SK-N-SH treated with all-trans-retinoic acid at 6 μM for 48 hours (cell line): ENCODE results near the gene KBTBD13.
"Not testable (repeated sequence)": the region's sequence is repeated elsewhere in the genome, so short reads cannot be mapped to it uniquely, and the experiment has no call there.

ENCODE experiments used
- ATAC-seq: fragments of 200-7000 bp; cut with Tn5 transposase; 3 replicates; pipeline ENCODE4 v1.9.1; 2020; ENCODE audit warnings: mild to moderate bottlenecking, moderate library complexity
- ARNTL ChIP-seq: fragments of 450-650 bp; formaldehyde crosslinking; IDR thresholded peaks from 2 replicates; pipeline ENCODE4 v1.5.0; 2020; ENCODE audit warnings: low read depth, mild to moderate bottlenecking, moderate library complexity, borderline replicate concordance
- BACH2 ChIP-seq: fragments of 250-450 bp; sonication (Bioruptor Pico); IDR thresholded peaks from 2 replicates; pipeline ENCODE4 v1.9.0; 2021; ENCODE audit warnings: mild to moderate bottlenecking, borderline replicate concordance
- CSDC2 ChIP-seq: fragments of 250-450 bp; sonication (Bioruptor Pico); IDR thresholded peaks from 2 replicates; pipeline ENCODE4 v1.5.0; 2020; ENCODE audit warnings: mild to moderate bottlenecking, moderate library complexity
- ESRRG ChIP-seq: fragments of 250-450 bp; sonication (Bioruptor Pico); IDR thresholded peaks from 2 replicates; pipeline ENCODE4 v1.6.1; 2021; ENCODE audit warnings: mild to moderate bottlenecking
- RARB ChIP-seq: fragments of 250-450 bp; sonication (Bioruptor Pico); IDR thresholded peaks from 2 replicates; pipeline ENCODE4 v1.8.0; 2021; ENCODE audit warnings: mild to moderate bottlenecking, moderate library complexity
- ZC3H10 ChIP-seq: fragments of 250-450 bp; sonication (Bioruptor Pico); IDR thresholded peaks from 2 replicates; pipeline ENCODE4 v1.5.1; 2021; ENCODE audit warnings: mild to moderate bottlenecking, moderate library complexity
- ZFP3 ChIP-seq: fragments of 250-450 bp; sonication (Bioruptor Pico); IDR thresholded peaks from 2 replicates; pipeline ENCODE4 v1.5.0; 2020; ENCODE audit warnings: mild to moderate bottlenecking, moderate library complexity
- ZFP30 ChIP-seq: fragments of 450-650 bp; formaldehyde crosslinking; IDR thresholded peaks from 2 replicates; pipeline ENCODE4 v1.5.0; 2022; ENCODE audit warnings: mild to moderate bottlenecking, moderate library complexity
- ZNF8 ChIP-seq: fragments of 450-650 bp; formaldehyde crosslinking; IDR thresholded peaks from 2 replicates; pipeline ENCODE4 v1.5.0; 2020; ENCODE audit warnings: mild to moderate bottlenecking, moderate library complexity
- TF ChIP-seq, protein P1 (sequence below): fragments of 250-450 bp; sonication (Bioruptor Pico); IDR thresholded peaks from 2 replicates; pipeline ENCODE4 v1.8.0; 2020; ENCODE audit warnings: mild to moderate bottlenecking, moderate library complexity, borderline replicate concordance
- TF ChIP-seq, protein P2 (sequence below): fragments of 250-450 bp; sonication (Bioruptor Pico); IDR thresholded peaks from 2 replicates; pipeline ENCODE4 v1.5.1; 2020; ENCODE audit warnings: low read depth, mild to moderate bottlenecking, moderate library complexity
- TF ChIP-seq, protein P3 (sequence below): fragments of 250-450 bp; sonication (Bioruptor Pico); IDR thresholded peaks from 2 replicates; pipeline ENCODE4 v1.5.0; 2020; ENCODE audit warnings: mild to moderate bottlenecking, moderate library complexity
- TF ChIP-seq, protein P4 (sequence below): fragments of 250-450 bp; sonication (Bioruptor Pico); IDR thresholded peaks from 2 replicates; pipeline ENCODE4 v1.5.1; 2021; ENCODE audit warnings: mild to moderate bottlenecking, moderate library complexity
- TF ChIP-seq, protein P5 (sequence below): fragments of 250-450 bp; sonication (Bioruptor Pico); IDR thresholded peaks from 2 replicates; pipeline ENCODE4 v1.8.0; 2021; ENCODE audit warnings: low read depth, mild to moderate bottlenecking, moderate library complexity, borderline replicate concordance

Gene KBTBD13

DNA sequence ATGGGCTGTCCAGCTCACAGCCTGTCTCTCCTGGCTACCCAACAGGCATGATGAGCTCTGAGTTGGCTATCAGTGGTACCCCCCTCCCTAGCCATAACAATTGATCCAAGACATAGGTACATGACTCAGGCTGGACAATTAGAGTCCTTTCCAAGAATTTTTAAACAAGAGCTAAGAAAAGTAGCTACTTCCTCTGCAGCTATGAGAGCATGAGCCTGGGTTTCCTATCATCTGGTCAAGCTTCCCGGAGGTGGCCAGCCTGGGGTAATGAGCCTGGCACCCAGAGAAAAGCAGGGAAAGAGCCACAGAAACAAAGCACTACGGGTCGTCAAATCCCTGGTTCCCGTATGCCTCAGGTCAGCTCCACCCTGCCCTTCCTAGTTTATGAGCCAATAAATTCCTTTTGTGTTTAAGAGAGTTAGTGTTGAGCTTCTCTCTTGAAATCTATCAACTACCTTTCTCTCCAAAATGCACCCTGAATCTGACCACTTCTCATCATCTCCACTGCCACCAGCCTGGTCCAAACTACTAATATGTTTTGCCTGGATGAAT lies 33.7 kb upstream of the KBTBD13 start:
- ATAC-seq = no peak
- TF ChIP-seq, protein P1, sequence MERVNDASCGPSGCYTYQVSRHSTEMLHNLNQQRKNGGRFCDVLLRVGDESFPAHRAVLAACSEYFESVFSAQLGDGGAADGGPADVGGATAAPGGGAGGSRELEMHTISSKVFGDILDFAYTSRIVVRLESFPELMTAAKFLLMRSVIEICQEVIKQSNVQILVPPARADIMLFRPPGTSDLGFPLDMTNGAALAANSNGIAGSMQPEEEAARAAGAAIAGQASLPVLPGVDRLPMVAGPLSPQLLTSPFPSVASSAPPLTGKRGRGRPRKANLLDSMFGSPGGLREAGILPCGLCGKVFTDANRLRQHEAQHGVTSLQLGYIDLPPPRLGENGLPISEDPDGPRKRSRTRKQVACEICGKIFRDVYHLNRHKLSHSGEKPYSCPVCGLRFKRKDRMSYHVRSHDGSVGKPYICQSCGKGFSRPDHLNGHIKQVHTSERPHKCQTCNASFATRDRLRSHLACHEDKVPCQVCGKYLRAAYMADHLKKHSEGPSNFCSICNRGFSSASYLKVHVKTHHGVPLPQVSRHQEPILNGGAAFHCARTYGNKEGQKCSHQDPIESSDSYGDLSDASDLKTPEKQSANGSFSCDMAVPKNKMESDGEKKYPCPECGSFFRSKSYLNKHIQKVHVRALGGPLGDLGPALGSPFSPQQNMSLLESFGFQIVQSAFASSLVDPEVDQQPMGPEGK = no peak
- TF ChIP-seq, protein P2, sequence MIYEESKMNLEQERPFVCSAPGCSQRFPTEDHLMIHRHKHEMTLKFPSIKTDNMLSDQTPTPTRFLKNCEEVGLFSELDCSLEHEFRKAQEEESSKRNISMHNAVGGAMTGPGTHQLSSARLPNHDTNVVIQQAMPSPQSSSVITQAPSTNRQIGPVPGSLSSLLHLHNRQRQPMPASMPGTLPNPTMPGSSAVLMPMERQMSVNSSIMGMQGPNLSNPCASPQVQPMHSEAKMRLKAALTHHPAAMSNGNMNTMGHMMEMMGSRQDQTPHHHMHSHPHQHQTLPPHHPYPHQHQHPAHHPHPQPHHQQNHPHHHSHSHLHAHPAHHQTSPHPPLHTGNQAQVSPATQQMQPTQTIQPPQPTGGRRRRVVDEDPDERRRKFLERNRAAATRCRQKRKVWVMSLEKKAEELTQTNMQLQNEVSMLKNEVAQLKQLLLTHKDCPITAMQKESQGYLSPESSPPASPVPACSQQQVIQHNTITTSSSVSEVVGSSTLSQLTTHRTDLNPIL (CRISPR knock-in tag) = no peak
- TF ChIP-seq ZFP3 (CRISPR knock-in tag) (no peak), ESRRG (CRISPR knock-in tag) (no peak), ARNTL (no peak), ZNF8 (CRISPR knock-in tag) (no peak), ZFP30 (CRISPR knock-in tag) (no peak), BACH2 (CRISPR knock-in tag) (no peak)
- TF ChIP-seq, protein P3, sequence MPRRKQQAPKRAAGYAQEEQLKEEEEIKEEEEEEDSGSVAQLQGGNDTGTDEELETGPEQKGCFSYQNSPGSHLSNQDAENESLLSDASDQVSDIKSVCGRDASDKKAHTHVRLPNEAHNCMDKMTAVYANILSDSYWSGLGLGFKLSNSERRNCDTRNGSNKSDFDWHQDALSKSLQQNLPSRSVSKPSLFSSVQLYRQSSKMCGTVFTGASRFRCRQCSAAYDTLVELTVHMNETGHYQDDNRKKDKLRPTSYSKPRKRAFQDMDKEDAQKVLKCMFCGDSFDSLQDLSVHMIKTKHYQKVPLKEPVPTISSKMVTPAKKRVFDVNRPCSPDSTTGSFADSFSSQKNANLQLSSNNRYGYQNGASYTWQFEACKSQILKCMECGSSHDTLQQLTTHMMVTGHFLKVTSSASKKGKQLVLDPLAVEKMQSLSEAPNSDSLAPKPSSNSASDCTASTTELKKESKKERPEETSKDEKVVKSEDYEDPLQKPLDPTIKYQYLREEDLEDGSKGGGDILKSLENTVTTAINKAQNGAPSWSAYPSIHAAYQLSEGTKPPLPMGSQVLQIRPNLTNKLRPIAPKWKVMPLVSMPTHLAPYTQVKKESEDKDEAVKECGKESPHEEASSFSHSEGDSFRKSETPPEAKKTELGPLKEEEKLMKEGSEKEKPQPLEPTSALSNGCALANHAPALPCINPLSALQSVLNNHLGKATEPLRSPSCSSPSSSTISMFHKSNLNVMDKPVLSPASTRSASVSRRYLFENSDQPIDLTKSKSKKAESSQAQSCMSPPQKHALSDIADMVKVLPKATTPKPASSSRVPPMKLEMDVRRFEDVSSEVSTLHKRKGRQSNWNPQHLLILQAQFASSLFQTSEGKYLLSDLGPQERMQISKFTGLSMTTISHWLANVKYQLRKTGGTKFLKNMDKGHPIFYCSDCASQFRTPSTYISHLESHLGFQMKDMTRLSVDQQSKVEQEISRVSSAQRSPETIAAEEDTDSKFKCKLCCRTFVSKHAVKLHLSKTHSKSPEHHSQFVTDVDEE (CRISPR knock-in tag) = no peak
- TF ChIP-seq, protein P4, sequence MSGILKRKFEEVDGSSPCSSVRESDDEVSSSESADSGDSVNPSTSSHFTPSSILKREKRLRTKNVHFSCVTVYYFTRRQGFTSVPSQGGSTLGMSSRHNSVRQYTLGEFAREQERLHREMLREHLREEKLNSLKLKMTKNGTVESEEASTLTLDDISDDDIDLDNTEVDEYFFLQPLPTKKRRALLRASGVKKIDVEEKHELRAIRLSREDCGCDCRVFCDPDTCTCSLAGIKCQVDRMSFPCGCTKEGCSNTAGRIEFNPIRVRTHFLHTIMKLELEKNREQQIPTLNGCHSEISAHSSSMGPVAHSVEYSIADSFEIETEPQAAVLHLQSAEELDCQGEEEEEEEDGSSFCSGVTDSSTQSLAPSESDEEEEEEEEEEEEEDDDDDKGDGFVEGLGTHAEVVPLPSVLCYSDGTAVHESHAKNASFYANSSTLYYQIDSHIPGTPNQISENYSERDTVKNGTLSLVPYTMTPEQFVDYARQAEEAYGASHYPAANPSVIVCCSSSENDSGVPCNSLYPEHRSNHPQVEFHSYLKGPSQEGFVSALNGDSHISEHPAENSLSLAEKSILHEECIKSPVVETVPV (CRISPR knock-in tag) = no peak
- TF ChIP-seq, protein P5, sequence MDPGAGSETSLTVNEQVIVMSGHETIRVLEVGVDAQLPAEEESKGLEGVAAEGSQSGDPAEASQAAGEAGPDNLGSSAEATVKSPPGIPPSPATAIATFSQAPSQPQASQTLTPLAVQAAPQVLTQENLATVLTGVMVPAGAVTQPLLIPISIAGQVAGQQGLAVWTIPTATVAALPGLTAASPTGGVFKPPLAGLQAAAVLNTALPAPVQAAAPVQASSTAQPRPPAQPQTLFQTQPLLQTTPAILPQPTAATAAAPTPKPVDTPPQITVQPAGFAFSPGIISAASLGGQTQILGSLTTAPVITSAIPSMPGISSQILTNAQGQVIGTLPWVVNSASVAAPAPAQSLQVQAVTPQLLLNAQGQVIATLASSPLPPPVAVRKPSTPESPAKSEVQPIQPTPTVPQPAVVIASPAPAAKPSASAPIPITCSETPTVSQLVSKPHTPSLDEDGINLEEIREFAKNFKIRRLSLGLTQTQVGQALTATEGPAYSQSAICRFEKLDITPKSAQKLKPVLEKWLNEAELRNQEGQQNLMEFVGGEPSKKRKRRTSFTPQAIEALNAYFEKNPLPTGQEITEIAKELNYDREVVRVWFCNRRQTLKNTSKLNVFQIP (CRISPR knock-in tag) = no peak

DNA sequence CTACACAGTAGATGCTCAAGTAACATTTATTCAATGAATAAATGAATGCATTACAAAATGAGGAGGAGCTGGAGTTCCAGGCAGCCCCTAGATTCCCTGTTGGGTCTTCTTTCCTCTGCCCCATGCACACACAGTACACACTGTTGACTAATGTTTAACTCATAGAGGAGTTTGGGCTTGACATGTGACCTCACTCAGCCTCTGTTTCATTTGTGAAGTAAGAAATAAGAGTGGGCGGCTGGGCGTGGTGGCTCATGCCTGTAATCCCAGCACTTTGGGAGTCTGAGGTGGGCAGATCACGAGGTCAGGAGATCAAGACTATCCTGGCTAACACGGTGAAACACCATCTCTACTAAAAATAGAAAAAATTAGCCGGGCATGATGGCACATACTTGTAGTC lies 32.3 kb upstream of the KBTBD13 start:
- not testable (repeated sequence) for ATAC-seq

DNA sequence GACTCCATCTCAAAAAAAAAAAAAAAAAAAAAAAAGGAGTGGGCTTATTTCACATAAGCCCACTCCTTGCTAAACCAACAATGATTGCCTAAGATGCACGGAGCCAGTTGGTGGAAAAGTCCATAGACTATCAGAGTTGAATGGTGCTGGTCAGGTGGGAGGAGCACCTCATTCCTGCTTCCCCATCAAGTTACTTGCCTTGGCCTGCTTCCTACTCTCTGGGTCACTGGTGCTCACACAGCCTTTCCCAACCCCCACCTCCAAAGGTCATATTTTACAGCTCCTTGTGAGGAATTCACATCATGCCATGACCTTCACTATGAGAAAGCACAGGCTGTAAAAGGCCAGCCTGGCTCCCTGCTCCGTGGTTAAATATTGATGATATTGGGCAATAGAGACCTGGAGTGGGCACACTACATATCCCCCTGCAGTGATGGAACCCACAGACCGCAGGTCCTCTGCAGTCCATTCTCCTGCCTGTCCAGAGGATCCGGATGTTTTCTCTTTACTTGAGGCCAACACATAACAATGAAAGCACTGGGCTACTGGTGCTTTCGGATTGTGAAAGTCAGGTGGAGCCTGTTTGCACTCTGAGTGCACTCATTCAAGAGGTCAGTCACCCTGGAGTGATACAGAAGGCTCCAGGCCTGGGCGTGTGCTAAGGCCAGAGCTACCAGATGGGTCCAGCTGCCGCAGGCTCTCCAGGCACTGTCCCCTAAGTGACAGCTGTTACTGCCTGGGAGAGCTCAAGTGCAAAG lies 31.6 kb upstream of the KBTBD13 start, which contains the start of gene SLC51B:
Gene SLC51B (plus strand): TSS at position 664 of the 758 bp plus-strand sequence. CDS start 4,618 bp downstream, outside the sequence.
- TF ChIP-seq, protein P3 (CRISPR knock-in tag) = no peak
- no peak for TF ChIP-seq RARB (CRISPR knock-in tag)
- no peak for ATAC-seq

DNA sequence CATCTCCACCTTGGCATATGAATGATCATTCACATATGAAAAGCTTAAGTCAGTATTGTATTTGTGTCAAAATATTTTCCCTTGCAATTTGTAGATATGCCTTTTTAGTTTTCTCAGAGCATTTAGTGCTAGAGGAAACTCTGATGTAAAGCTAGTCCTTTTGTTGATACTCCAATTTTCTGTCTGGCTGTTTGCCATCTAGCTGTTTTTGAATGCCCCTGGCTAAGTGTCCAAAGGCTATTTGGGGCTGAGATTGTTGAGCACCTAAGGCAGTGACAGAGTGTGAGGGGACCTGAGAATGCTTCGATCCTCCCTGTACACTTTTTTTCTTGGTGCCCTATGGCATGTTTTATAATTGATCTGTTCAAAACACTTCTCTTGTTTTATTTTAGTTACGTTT lies 28.3 kb upstream of the KBTBD13 start:
- TF ChIP-seq CSDC2 = no peak
- TF ChIP-seq, protein P5 (CRISPR knock-in tag) = no peak
- TF ChIP-seq, protein P1 = no peak
- no peak for TF ChIP-seq ZC3H10 (CRISPR knock-in tag)
- ATAC-seq = no peak
